Measurements from ENCODE around the gene POLH. TPM values are rescaled to one million over a fixed set of nuclear protein-coding genes. Genes with fewer than 3 reads are reported as not detected.

Gene POLH
- total RNA-seq (2012; rRNA removed) (25.8 and 26.0 TPM in 2 replicates), polyA plus RNA-seq (2012; rRNA removed) (13.1 and 13.3 TPM in 2 replicates), Bru-seq, nascent RNA (percentile 75 among the genes with signal in this experiment), BruChase-seq, experiment 1, labeled RNA remaining after a 6-hour chase (percentile 84 among the genes with signal in this experiment), BruChase-seq, experiment 2, labeled RNA remaining after a 2-hour chase (percentile 77 among the genes with signal in this experiment)
- polyA plus RNA-seq (2012; cell fraction: cytosol; rRNA removed), result 4.7 and 6.3 TPM in 2 replicates
- polyA plus RNA-seq (2012; cell fraction: nucleus; rRNA removed; ENCODE audit: low replicate concordance), result 3.2 and 14.1 TPM in 2 replicates
- long read RNA-seq, transcript POLH-202 (11 exons, 3,540 nt), result major isoform, 5 of 13 reads
- long read RNA-seq, partial matches to known transcripts, result 2 of 13 reads
- long read RNA-seq, other reads (novel, unspliced or antisense), result 6 of 13 reads

- Histone ChIP-seq H3K79me1 (ENCODE audit: low read depth in 1 of 2, low read length in 2 of 2) (peaks cover 17 to 39% of the 10 kb centered on the region in 2 experiments), H3K4me1 (ENCODE audit: control insufficient read depth, insufficient read depth, low read length) (peaks cover 2% of the 10 kb centered on the region; the same call in 1 of the 2 replicates), H3K23ac (ENCODE audit: low read depth, low read length) (peak within 1 kb of the TSS; percentile 99), H2AK5ac (ENCODE audit: low read depth, low read length) (peak within 1 kb of the TSS; percentile 88), H2BK20ac (ENCODE audit: low read depth, low read length) (peak within 1 kb of the TSS; percentile 22; the same call in 1 of the 2 replicates), H3K18ac (ENCODE audit: low read depth, low read length) (peak within 1 kb of the TSS; percentile 77), H2BK5ac (ENCODE audit: low read depth, low read length, poor library complexity, severe bottlenecking) (peak within 1 kb of the TSS; percentile 87), H3K9me1 (ENCODE audit: insufficient read depth, low read length) (peaks cover 3% of the 10 kb centered on the region; the same call in 1 of the 2 replicates), H2AFZ (replicated peaks; ENCODE audit: low read length, poor library complexity) (peak within 1 kb of the TSS; percentile 99), H3K56ac (ENCODE audit: extremely low read depth, insufficient read depth, low read length) (peak within 1 kb of the TSS; percentile 98), H2AK9ac (replicated peaks; ENCODE audit: low read depth, low read length, poor library complexity) (peak within 1 kb of the TSS; percentile 98), H3K14ac (replicated peaks; ENCODE audit: low read depth, low read length) (peak within 1 kb of the TSS; percentile 96), H3K27me3 (ENCODE audit: control insufficient read depth, insufficient read depth, low read length) (no peaks in the 10 kb centered on the region), H3K9me3 (ENCODE audit: control insufficient read depth, insufficient read depth, low read length) (no peaks in the 10 kb centered on the region), H4K5ac (ENCODE audit: low read depth, low read length) (peak within 1 kb of the TSS; percentile 77), H3K4me3 (ENCODE audit: insufficient read depth, low read depth, low read length) (peak within 1 kb of the TSS; percentile 94), H4K20me1 (ENCODE audit: insufficient read depth, low read length) (peaks cover 9% of the 10 kb centered on the region), H3K27ac (ENCODE audit: insufficient read depth, low read length) (peak within 1 kb of the TSS; percentile 92), H3K36me3 (ENCODE audit: control insufficient read depth, insufficient read depth, low read length) (peaks cover 9% of the 10 kb centered on the region; the same call in 1 of the 2 replicates), H3K4ac (ENCODE audit: low read depth, low read length) (peak within 1 kb of the TSS; percentile 93), H2BK120ac (ENCODE audit: low read depth, low read length) (peak within 1 kb of the TSS; percentile 67), H4K8ac (ENCODE audit: low read depth in 2 of 2, low read length in 2 of 2) (peak within 1 kb of the TSS; percentile 85 to 97), H3K4me2 (ENCODE audit: low read depth, low read length) (peak within 1 kb of the TSS; percentile 99), H3K9ac (ENCODE audit: low read depth, low read length) (peak within 1 kb of the TSS; percentile 97), H4K91ac (ENCODE audit: insufficient read depth, low read depth, low read length) (peak within 1 kb of the TSS; percentile 92), H2BK15ac (ENCODE audit: low read depth, low read length) (peak within 1 kb of the TSS; percentile 50; the same call in 1 of the 3 replicates)
- intact Hi-C loops (cut with micrococcal nuclease) (no loop called here), in situ Hi-C loops (cut with MboI; ENCODE audit: low sequenced_read_pairs) (no loop called here), dilution Hi-C loops (cut with HindIII; ENCODE audit: low sequenced_read_pairs, unreplicated experiment) (no loop called here)
- POLR2A ChIA-PET (ENCODE audit: unreplicated experiment), result interaction anchor here (0.6 to 0.7 kb wide), 2 partner anchors 18 to 1009 kb away, joined by 3 to 6 read pairs; no protein-coding TSS in a partner anchor
- CTCF ChIA-PET, result interaction anchor here (0.6 kb wide), 1 partner anchor 29 kb away, joined by 5 read pairs; no protein-coding TSS in a partner anchor
- 1% methylated on average over 32 of the region's 76 CpGs; no CpG with 5 or more reads in 1 of the 2 experiments for WGBS, 2 experiments (ENCODE audit: extremely low coverage in 2 of 2, insufficient read length in 1 of 2)
- BruUV-seq (replicated peaks), result TSS peak; percentile 88
- peak; percentile 88 for DNase-seq
- ATAC-seq (ENCODE audit: low read depth), result peak; percentile 95
- TF ChIP-seq MAZ (IDR thresholded peaks at IDR 0.05; ENCODE audit: borderline replicate concordance, low read depth, low read length), result peak; percentile 76; the same call in 1 of the 2 replicates
- TF ChIP-seq RCOR1 (IDR thresholded peaks at IDR 0.05; ENCODE audit: insufficient replicate concordance, low read length), result no peak
- no peak for TF ChIP-seq CHD1 (IDR thresholded peaks at IDR 0.05; ENCODE audit: low read depth, low read length)
- no peak for TF ChIP-seq NFE2L2 (IDR thresholded peaks at IDR 0.05; ENCODE audit: low read depth, low read length)
- no peak for TF ChIP-seq FOS (IDR thresholded peaks at IDR 0.05; ENCODE audit: low read depth, low read length)
- no peak for TF ChIP-seq SMC3 (IDR thresholded peaks at IDR 0.05; ENCODE audit: low read depth, low read length)
- no peak for TF ChIP-seq RFX5 (IDR thresholded peaks at IDR 0.05; ENCODE audit: low read depth, low read length)
- TF ChIP-seq CEBPB (IDR thresholded peaks at IDR 0.05; ENCODE audit: low read depth, low read length), result no peak
- no peak for TF ChIP-seq RAD21 (IDR thresholded peaks at IDR 0.05; ENCODE audit: low read length)
- TF ChIP-seq MAFK (IDR thresholded peaks at IDR 0.05; ENCODE audit: low read depth, low read length), result no peak
- no peak for TF ChIP-seq ELK1 (IDR thresholded peaks at IDR 0.05; ENCODE audit: borderline replicate concordance, low read depth, low read length)
- TF ChIP-seq BHLHE40 (IDR thresholded peaks at IDR 0.05; ENCODE audit: low read depth, low read length), result peak; percentile 69
Measured at GRCh38 chr6:43575772-43576551, at the start of gene POLH, which contains the start of gene XPO5. Gene POLH (plus strand): TSS chr6:43576185. CDS start chr6:43582320, 6,135 bp downstream. Gene XPO5 (minus strand): TSS chr6:43576038. CDS start chr6:43575864, 174 bp downstream.
